Kidney (tissue), 22 donors: Measurements from ENCODE around the gene MVP. TPM values are rescaled to one million over a fixed set of nuclear protein-coding genes. Genes with fewer than 3 reads are reported as not detected.
"Not testable (repeated sequence)": the region's sequence is repeated elsewhere in the genome, so short reads cannot be mapped to it uniquely, and the experiment has no call there.

ENCODE experiments used
- DNase-seq, 5 donors: peaks; one replicate each; pipeline ENCODE4 v3.0.0-alpha.2; 2013 to 2020
- FAIRE-seq: peaks from 2 replicates; lab custom pipeline; 2012; peaks lifted over from hg19 to GRCh38; lab: Jason Lieb, UNC
- H3K27ac ChIP-seq, 2 donors: one replicate each; pipeline ENCODE4 v1.7.0; 2013; ENCODE audit warnings: low read depth in 2 of 2, low read length in 2 of 2, inconsistent platforms in 1 of 2
- H3K27me3 ChIP-seq: one replicate; pipeline ENCODE4 v1.7.1; 2013; ENCODE audit warnings: low read length, inconsistent platforms; ENCODE audit not compliant: control insufficient read depth, insufficient read depth
- H3K36me3 ChIP-seq, 3 donors: one replicate each; pipeline versions ENCODE4 v1.7.0 to v1.7.1; 2013; ENCODE audit warnings: low read length in 3 of 3, control low read depth in 1 of 3, inconsistent platforms in 1 of 3; ENCODE audit not compliant: insufficient read depth in 3 of 3, control insufficient read depth in 2 of 3
- H3K4me1 ChIP-seq, 3 donors: one replicate each; pipeline versions ENCODE4 v1.7.0 to v1.7.1; 2013; ENCODE audit warnings: low read length in 3 of 3, inconsistent platforms in 1 of 3, low read depth in 1 of 3; ENCODE audit not compliant: control insufficient read depth in 2 of 3, insufficient read depth in 2 of 3
- H3K4me3 ChIP-seq, 3 donors: one replicate each; pipeline versions ENCODE4 v1.7.0 to v1.8.1; 2013; ENCODE audit warnings: low read length in 3 of 3, control low read depth in 1 of 3, inconsistent platforms in 1 of 3
- H3K9ac ChIP-seq, 3 donors: one replicate each; pipeline versions ENCODE4 v1.7.0 to v1.7.1; 2013; ENCODE audit warnings: low read length in 3 of 3, control low read depth in 1 of 3, inconsistent platforms in 1 of 3
- H3K9me3 ChIP-seq, 3 donors: one replicate each; pipeline versions ENCODE4 v1.7.0 to v1.7.1; 2013; ENCODE audit warnings: low read length in 3 of 3, control low read depth in 1 of 3, inconsistent platforms in 1 of 3; ENCODE audit not compliant: control insufficient read depth in 2 of 3, insufficient read depth in 1 of 3
- intact Hi-C: fragments of 100-400 bp; cut with DNase I; formaldehyde crosslinking; loops from one replicate; pipeline ENCODE4 v1.11.1; 2022
- long read RNA-seq, 10 donors: library from polyadenylated mRNA in 1 of 10; unstranded in 1 of 10; transcript quantifications; one replicate each; pipeline ENCODE4 v2.0.0 and lab custom pipeline, GENCODE V29; 2021 to 2026
- polyA plus RNA-seq: library from polyadenylated mRNA; stranded (reverse); fragments of 350-450 nt; fragmentation: Illumina TruSeq; extraction: RNeasy Lipid Tissue Mini Kit (QIAGEN cat#74804); gene quantifications from one replicate; pipeline ENCODE4 v1.2.3, GENCODE V29; 2014; ENCODE audit warnings: low read depth, low replicate concordance; ENCODE audit not compliant: insufficient read depth
- total RNA-seq: library from RNA; stranded (reverse); fragmentation: NEBNext Ultra II Directional; extraction: Animal tissue kit (Norgen Biotek cat#: 25700); gene quantifications from one replicate; pipeline ENCODE4 v1.2.1, GENCODE V29; 2021
- TF ChIP-seq, protein P1 (sequence below): IDR thresholded peaks from 3 replicates; pipeline ENCODE4 v1.5.1; 2012; ENCODE audit warnings: mild to moderate bottlenecking, moderate library complexity, borderline replicate concordance; ENCODE audit not compliant: insufficient read depth; ENCODE audit errors: extremely low read depth
- donor health status: control.
- donor health status: control.
- donor health status: control.
- donor health status: control.
- donor health status: control.
- donor health status: DM: yes; HTN: yes; CAD: no.
- donor health status: Normal renal cell carcinoma (clear cell type).

The MVP gene
- 271 TPM for total RNA-seq
- polyA plus RNA-seq = 123 TPM
- long read RNA-seq, donor 1, partial matches to known transcripts = 0 of 1 reads
- long read RNA-seq, donor 1, other reads (novel, unspliced or antisense) = 0 of 1 reads
- long read RNA-seq, donor 2, partial matches to known transcripts = 0 of 1 reads
- long read RNA-seq, donor 2, other reads (novel, unspliced or antisense) = 0 of 1 reads
- long read RNA-seq, donor 3, partial matches to known transcripts = 28 of 80 reads
- long read RNA-seq, donor 3, other reads (novel, unspliced or antisense) = 52 of 80 reads
- long read RNA-seq, donor 4, partial matches to known transcripts = 0 of 2 reads
- long read RNA-seq, donor 4, other reads (novel, unspliced or antisense) = 0 of 2 reads
- long read RNA-seq, donor 5 = 0 reads
- long read RNA-seq, donor 6, partial matches to known transcripts = 0 of 1 reads
- long read RNA-seq, donor 6, other reads (novel, unspliced or antisense) = 0 of 1 reads
- long read RNA-seq, donor 7, transcript MVP-201 (15 exons, 2,870 nt) = major isoform, 97 of 351 reads
- long read RNA-seq, donor 7, transcript MVP-202 (15 exons, 2,925 nt) = minor isoform, 34 of 351 reads
- long read RNA-seq, donor 7, partial matches to known transcripts = 198 of 351 reads
- long read RNA-seq, donor 7, other reads (novel, unspliced or antisense) = 22 of 351 reads
- long read RNA-seq, donor 8 = 0 reads
- long read RNA-seq, donor 9 = 0 reads
- long read RNA-seq, donor 10, partial matches to known transcripts = 0 of 2 reads
- long read RNA-seq, donor 10, other reads (novel, unspliced or antisense) = 0 of 2 reads

GRCh38 chr16:29820271-29820701 is at the start of gene MVP:
TSS of gene MVP (plus strand) at chr16:29820462. CDS start at chr16:29830550, 10,088 bp downstream.
- Histone ChIP-seq H3K4me3 (peak within 1 kb of the TSS; percentile 36 to 86 (median 84)), H3K36me3 (peaks cover 0 to 5% (median 0%) of the 10 kb centered on the region in 3 donors), H3K9ac (peak within 1 kb of the TSS; percentile 20 to 86 (median 24)), H3K9me3 (no peaks in the 10 kb centered on the region), H3K4me1 (peaks cover 0 to 31% (median 25%) of the 10 kb centered on the region in 3 donors), H3K27ac (peak within 1 kb of the TSS; percentile 87 to 90), H3K27me3 (no peaks in the 10 kb centered on the region)
- FAIRE-seq (no peak), DNase-seq (peak in 4 of 5 donors; percentile 45 to 91 (median 62))
- intact Hi-C loops = no loop called here
- TF ChIP-seq, protein P1, sequence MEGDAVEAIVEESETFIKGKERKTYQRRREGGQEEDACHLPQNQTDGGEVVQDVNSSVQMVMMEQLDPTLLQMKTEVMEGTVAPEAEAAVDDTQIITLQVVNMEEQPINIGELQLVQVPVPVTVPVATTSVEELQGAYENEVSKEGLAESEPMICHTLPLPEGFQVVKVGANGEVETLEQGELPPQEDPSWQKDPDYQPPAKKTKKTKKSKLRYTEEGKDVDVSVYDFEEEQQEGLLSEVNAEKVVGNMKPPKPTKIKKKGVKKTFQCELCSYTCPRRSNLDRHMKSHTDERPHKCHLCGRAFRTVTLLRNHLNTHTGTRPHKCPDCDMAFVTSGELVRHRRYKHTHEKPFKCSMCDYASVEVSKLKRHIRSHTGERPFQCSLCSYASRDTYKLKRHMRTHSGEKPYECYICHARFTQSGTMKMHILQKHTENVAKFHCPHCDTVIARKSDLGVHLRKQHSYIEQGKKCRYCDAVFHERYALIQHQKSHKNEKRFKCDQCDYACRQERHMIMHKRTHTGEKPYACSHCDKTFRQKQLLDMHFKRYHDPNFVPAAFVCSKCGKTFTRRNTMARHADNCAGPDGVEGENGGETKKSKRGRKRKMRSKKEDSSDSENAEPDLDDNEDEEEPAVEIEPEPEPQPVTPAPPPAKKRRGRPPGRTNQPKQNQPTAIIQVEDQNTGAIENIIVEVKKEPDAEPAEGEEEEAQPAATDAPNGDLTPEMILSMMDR = no peak

DNA sequence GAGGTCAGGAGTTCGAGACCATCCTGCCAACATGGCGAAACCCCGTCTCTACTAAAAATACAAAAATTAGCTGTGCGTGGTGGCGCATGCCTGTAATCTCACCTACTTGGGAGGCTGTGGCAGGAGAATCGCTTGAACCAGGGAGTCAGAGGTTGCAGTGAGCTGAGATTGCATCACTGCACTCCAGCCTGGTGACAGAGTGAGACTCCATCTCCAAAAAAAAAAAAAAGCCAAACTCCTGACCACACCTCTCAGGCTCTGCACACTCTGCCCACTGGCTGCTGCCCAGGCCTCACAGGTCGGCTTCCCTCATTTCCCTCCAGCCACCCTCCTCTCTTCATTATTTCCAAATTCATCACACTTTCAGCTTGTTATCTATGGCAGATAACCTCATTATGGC is 47.9 kb upstream of the MVP start:
- not testable (repeated sequence) for FAIRE-seq

DNA sequence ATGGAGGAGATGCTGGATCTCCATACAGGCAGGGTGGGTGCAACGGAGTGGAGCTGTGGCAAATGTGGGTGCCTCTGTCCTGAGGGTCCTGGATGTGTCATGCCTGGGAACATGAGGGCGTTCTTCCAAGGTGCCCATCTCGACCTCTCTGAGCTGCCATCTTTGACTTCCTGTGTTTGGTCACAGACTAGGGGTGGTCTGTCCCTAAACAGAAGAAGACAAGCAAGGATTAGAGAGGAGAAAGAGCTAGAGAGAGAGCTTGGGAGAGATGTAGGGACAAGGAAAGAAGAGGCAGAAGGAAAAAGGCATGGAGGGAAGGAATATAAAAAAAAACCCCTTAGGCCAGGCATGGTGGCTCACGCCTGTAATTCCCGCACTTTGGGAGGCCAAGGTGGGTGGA is 45.5 kb upstream of the MVP start:
- no peaks in the 10 kb centered on the region for H3K9me3 ChIP-seq
- no peaks in the 10 kb centered on the region for H3K27me3 ChIP-seq
- H3K9ac ChIP-seq = no peak overlapping the region
- TF ChIP-seq, protein P1 = no peak
- intact Hi-C loops = no loop called here
- H3K4me1 ChIP-seq = no peaks in the 10 kb centered on the region
- FAIRE-seq (no peak), DNase-seq (no peak)
- H3K36me3 ChIP-seq = no peaks in the 10 kb centered on the region
- no peak overlapping the region for H3K4me3 ChIP-seq
- H3K27ac ChIP-seq = no peak overlapping the region

More for the DNA sequence above, 47.9 kb upstream of the MVP start:
- H3K9ac ChIP-seq, H3K27ac ChIP-seq, H3K27me3 ChIP-seq, H3K4me1 ChIP-seq, intact Hi-C loops, H3K9me3 ChIP-seq, DNase-seq, H3K4me3 ChIP-seq, H3K36me3 ChIP-seq: not testable (repeated sequence)
